Natural killer cell (primary cell): ENCODE results near the gene PFDN2. TPM values are rescaled to one million over a fixed set of nuclear protein-coding genes. Genes with fewer than 3 reads are reported as not detected.

Experiments
- ATAC-seq, 3 donors: fragments of 150-1000 bp in 2 of 3; fragments of 200-7000 bp in 1 of 3; cut with Tn5 transposase; 1 replicate in 1 of 3; 2 replicates in 2 of 3; pipeline ENCODE4 v1.10.0; 2021; ENCODE audit warnings: mild to moderate bottlenecking in 2 of 3, moderate library complexity in 2 of 3
- DNase-seq, 2 donors: peaks; one replicate each; pipeline versions ENCODE4 v3.0.0 to v3.0.0-alpha.2; 2013 to 2021; ENCODE audit warnings: mixed read lengths in 1 of 2
- H3K27ac ChIP-seq: one replicate; pipeline ENCODE4 v1.5.1; 2013; ENCODE audit warnings: mild to moderate bottlenecking, low read length
- H3K27me3 ChIP-seq: one replicate; pipeline ENCODE4 v1.6.1; 2013; ENCODE audit warnings: low read length; ENCODE audit not compliant: control insufficient read depth, insufficient read depth
- H3K36me3 ChIP-seq: one replicate; pipeline ENCODE4 v1.6.1; 2013; ENCODE audit warnings: low read length; ENCODE audit not compliant: control insufficient read depth, insufficient read depth
- H3K4me1 ChIP-seq: one replicate; pipeline ENCODE4 v1.6.1; 2013; ENCODE audit warnings: low read length; ENCODE audit not compliant: control insufficient read depth, insufficient read depth
- H3K4me3 ChIP-seq: one replicate; pipeline ENCODE4 v1.5.1; 2013; ENCODE audit warnings: low read length
- H3K9me3 ChIP-seq: one replicate; pipeline ENCODE4 v1.6.1; 2013; ENCODE audit warnings: low read length; ENCODE audit not compliant: control insufficient read depth, insufficient read depth
- H3K27ac Mint-ChIP-seq, 2 donors: one replicate each; pipeline ENCODE4 v1.8.0; 2022; ENCODE audit warnings: mild to moderate bottlenecking in 2 of 2, mixed read lengths in 2 of 2, moderate library complexity in 1 of 2
- H3K27me3 Mint-ChIP-seq, 2 donors: one replicate each; pipeline ENCODE4 v1.8.0; 2022; ENCODE audit warnings: low read depth in 2 of 2, mixed read lengths in 2 of 2
- H3K36me3 Mint-ChIP-seq: one replicate; pipeline ENCODE4 v1.8.0; 2022; ENCODE audit warnings: mixed read lengths
- H3K4me1 Mint-ChIP-seq, 2 donors: one replicate each; pipeline ENCODE4 v1.8.0; 2022; ENCODE audit warnings: mixed read lengths in 2 of 2
- H3K4me3 Mint-ChIP-seq: one replicate; pipeline ENCODE4 v1.8.0; 2022; ENCODE audit warnings: mild to moderate bottlenecking, moderate library complexity, mixed read lengths
- H3K9me3 Mint-ChIP-seq, 2 donors: one replicate each; pipeline ENCODE4 v1.8.0; 2022; ENCODE audit warnings: mixed read lengths in 2 of 2
- CTCF ChIP-seq: fragments of 200-600 bp; IDR thresholded peaks from one replicate; pipeline ENCODE4 v1.8.0; 2022; ENCODE audit warnings: antibody characterized with exemption
- WGBS: methylation state at CpG from one replicate; pipeline ENCODE4 v1.1.7; 2013; ENCODE audit warnings: missing lambda C conversion rate; ENCODE audit not compliant: insufficient coverage; 5-methylcytosine and 5-hydroxymethylcytosine counted together
- intact Hi-C: fragments of 100-400 bp; cut with micrococcal nuclease; formaldehyde crosslinking; loops from one replicate; pipeline ENCODE4 v1.14.2; 2022
- total RNA-seq, 4 donors: library from RNA; stranded (reverse); fragments of 120-200 nt in 1 of 4; gene quantifications; one replicate each; pipeline versions ENCODE4 v1.2.3 to v1.2.4, GENCODE V29; 2013 to 2022

PFDN2 gene
- total RNA-seq, 3 donors from 2014 or later (not counting 1 experiment from before 2014, with no cell fraction given) = 31.6 to 40.0 (median 35.0) TPM

GRCh38 chr1:161115132-161115711 lies 2.6 kb downstream of the PFDN2 start:
- Mint-ChIP-seq H3K4me3 (no peak overlapping the region), H3K36me3 (no peaks in the 10 kb centered on the region), H3K27me3 (no peaks in the 10 kb centered on the region), H3K9me3 (no peaks in the 10 kb centered on the region), H3K27ac (no peak overlapping the region), H3K4me1 (peaks cover 44 to 50% of the 10 kb centered on the region in 2 donors)
- intact Hi-C loops = no loop called here
- Histone ChIP-seq H3K36me3 (peaks cover 5% of the 10 kb centered on the region), H3K4me1 (peaks cover 38% of the 10 kb centered on the region), H3K27ac (no peak overlapping the region), H3K9me3 (no peaks in the 10 kb centered on the region), H3K4me3 (no peak overlapping the region), H3K27me3 (no peaks in the 10 kb centered on the region)
- DNase-seq = no peak
- TF ChIP-seq CTCF = no peak
- 91% methylated on average over 12 of the region's 12 CpGs for WGBS
- no peak for ATAC-seq

- intact Hi-C loops = no loop called here
Observed at GRCh38 chr1:161114556-161114955, 3.3 kb downstream of the PFDN2 start.

GRCh38 chr1:161113915-161114314 lies 3.9 kb downstream of the PFDN2 start:
- Mint-ChIP-seq H3K4me1 (peaks cover 33 to 37% of the 10 kb centered on the region in 2 donors), H3K27ac (no peak overlapping the region), H3K9me3 (no peaks in the 10 kb centered on the region), H3K36me3 (no peaks in the 10 kb centered on the region), H3K4me3 (no peak overlapping the region), H3K27me3 (no peaks in the 10 kb centered on the region)
- DNase-seq (no peak), ATAC-seq (no peak)
- intact Hi-C loops = no loop called here
- Histone ChIP-seq H3K4me1 (peaks cover 27% of the 10 kb centered on the region), H3K36me3 (peaks cover 4% of the 10 kb centered on the region), H3K27me3 (no peaks in the 10 kb centered on the region), H3K27ac (no peak overlapping the region), H3K9me3 (no peaks in the 10 kb centered on the region), H3K4me3 (no peak overlapping the region)
- 26% methylated on average over 1 of the region's 1 CpG for WGBS
- TF ChIP-seq CTCF = no peak

More at GRCh38 chr1:161114556-161114955, 3.3 kb downstream of the PFDN2 start:
- Histone ChIP-seq H3K27ac (no peak overlapping the region), H3K9me3 (no peaks in the 10 kb centered on the region), H3K4me1 (peaks cover 34% of the 10 kb centered on the region), H3K4me3 (no peak overlapping the region), H3K27me3 (no peaks in the 10 kb centered on the region), H3K36me3 (peaks cover 2% of the 10 kb centered on the region)
- no peaks in the 10 kb centered on the region for H3K27me3 Mint-ChIP-seq
- no peak for TF ChIP-seq CTCF
- no peak overlapping the region for H3K4me3 Mint-ChIP-seq
- no peak for DNase-seq
- H3K36me3 Mint-ChIP-seq = no peaks in the 10 kb centered on the region
- WGBS = 100% methylated on average over 1 of the region's 2 CpGs
- ATAC-seq = no peak
- peaks cover 37 to 43% of the 10 kb centered on the region in 2 donors for H3K4me1 Mint-ChIP-seq
- no peak overlapping the region for H3K27ac Mint-ChIP-seq
- H3K9me3 Mint-ChIP-seq = no peaks in the 10 kb centered on the region

- no peak overlapping the region for H3K4me3 Mint-ChIP-seq
- intact Hi-C loops = no loop called here
- Histone ChIP-seq H3K4me1 (peaks cover 9% of the 10 kb centered on the region), H3K27ac (no peak overlapping the region), H3K4me3 (no peak overlapping the region), H3K9me3 (no peaks in the 10 kb centered on the region), H3K36me3 (peaks cover 4% of the 10 kb centered on the region), H3K27me3 (no peaks in the 10 kb centered on the region)
- no peaks in the 10 kb centered on the region for H3K9me3 Mint-ChIP-seq
- no peak for DNase-seq
- ATAC-seq = no peak
- H3K4me1 Mint-ChIP-seq = peaks cover 19 to 23% of the 10 kb centered on the region in 2 donors
- 55% methylated on average over 2 of the region's 2 CpGs for WGBS
- H3K36me3 Mint-ChIP-seq = no peaks in the 10 kb centered on the region
- H3K27me3 Mint-ChIP-seq = no peaks in the 10 kb centered on the region
- TF ChIP-seq CTCF = no peak
- H3K27ac Mint-ChIP-seq = no peak overlapping the region
Observed at GRCh38 chr1:161111527-161111926, 6.3 kb downstream of the PFDN2 start.
